ENCODE measurements around the gene KLHL18.
"Not testable (repeated sequence)": the region's sequence is repeated elsewhere in the genome, so short reads cannot be mapped to it uniquely, and the experiment has no call there.

KLHL18 gene

GRCh38 chr3:47359323-47359722 lies 76.6 kb downstream of the KLHL18 start:
- no peak for DNase-seq (ENCODE audit: low read depth in 2 of 2, low spot score in 1 of 2)

GRCh38 chr3:47360110-47360517 lies 77.4 kb downstream of the KLHL18 start:
- not testable (repeated sequence) for DNase-seq (ENCODE audit: low read depth in 2 of 2, low spot score in 1 of 2)

GRCh38 chr3:47362701-47363100 lies 80.0 kb downstream of the KLHL18 start:
- DNase-seq (ENCODE audit: low read depth in 2 of 2, low spot score in 1 of 2), result no peak

- DNase-seq (ENCODE audit: low read depth in 2 of 2, low spot score in 1 of 2), result no peak
These were observed 82.7 kb downstream of the KLHL18 start for GRCh38 chr3:47365213-47366153.

- no peak for DNase-seq (ENCODE audit: low read depth in 2 of 2, low spot score in 1 of 2)
These were observed 84.1 kb downstream of the KLHL18 start for GRCh38 chr3:47366833-47367232.

- no peak for DNase-seq (ENCODE audit: low read depth in 2 of 2, low spot score in 1 of 2)
These were observed 84.9 kb downstream of the KLHL18 start for GRCh38 chr3:47367631-47368030.

GRCh38 chr3:47370020-47370419 lies 87.3 kb downstream of the KLHL18 start:
- DNase-seq (ENCODE audit: low read depth in 2 of 2, low spot score in 1 of 2), result not testable (repeated sequence)

- DNase-seq (ENCODE audit: low read depth in 2 of 2, low spot score in 1 of 2), result no peak
These were observed 88.3 kb downstream of the KLHL18 start for GRCh38 chr3:47370887-47371697.

GRCh38 chr3:47374587-47374986 lies 91.8 kb downstream of the KLHL18 start:
- no peak for DNase-seq (ENCODE audit: low read depth in 2 of 2, low spot score in 1 of 2)

GRCh38 chr3:47376393-47376792 lies 93.6 kb downstream of the KLHL18 start:
- no peak for DNase-seq (ENCODE audit: low read depth in 2 of 2, low spot score in 1 of 2)

- DNase-seq (ENCODE audit: low read depth in 2 of 2, low spot score in 1 of 2), result no peak
These were observed 94.4 kb downstream of the KLHL18 start for GRCh38 chr3:47377186-47377585.

- DNase-seq (ENCODE audit: low read depth in 2 of 2, low spot score in 1 of 2), result no peak
These were observed 96.1 kb downstream of the KLHL18 start for GRCh38 chr3:47378869-47379268.

GRCh38 chr3:47379411-47379899 lies 96.7 kb downstream of the KLHL18 start:
- DNase-seq (ENCODE audit: low read depth in 2 of 2, low spot score in 1 of 2), result no peak

GRCh38 chr3:47380026-47380600 lies 97.4 kb downstream of the KLHL18 start:
- no peak for DNase-seq (ENCODE audit: low read depth in 2 of 2, low spot score in 1 of 2)

- DNase-seq (ENCODE audit: low read depth in 2 of 2, low spot score in 1 of 2), result peak; percentile 99
These were observed 98.0 kb downstream of the KLHL18 start, which contains the start of gene PTPN23 for GRCh38 chr3:47380601-47381316. PTPN23 (plus strand) TSS chr3:47381021; CDS start chr3:47381097, 76 bp downstream.

GRCh38 chr3:47381317-47382157 lies 98.8 kb downstream of the KLHL18 start:
- peak; percentile 35 to 41 for DNase-seq (ENCODE audit: low read depth in 2 of 2, low spot score in 1 of 2)

GRCh38 chr3:47384425-47384824 lies 101.7 kb downstream of the KLHL18 start:
- DNase-seq (ENCODE audit: low read depth in 2 of 2, low spot score in 1 of 2), result no peak

- DNase-seq (ENCODE audit: low read depth in 2 of 2, low spot score in 1 of 2), result no peak
These were observed 102.3 kb downstream of the KLHL18 start for GRCh38 chr3:47385007-47385406.

- no peak for DNase-seq (ENCODE audit: low read depth in 2 of 2, low spot score in 1 of 2)
These were observed 103.1 kb downstream of the KLHL18 start for GRCh38 chr3:47385796-47386195.

GRCh38 chr3:47392933-47393332 lies 110.2 kb downstream of the KLHL18 start:
- DNase-seq (ENCODE audit: low read depth in 2 of 2, low spot score in 1 of 2), result no peak

Measured in stimulated activated CD8-positive, alpha-beta memory T cell treated with anti-CD3 and anti-CD28 coated beads, Interleukin-4, amount 100 ng/mL, for 1 hour (primary cell).